Measurements from ENCODE around the gene TMEM60. TPM values are rescaled to one million over a fixed set of nuclear protein-coding genes. Genes with fewer than 3 reads are reported as not detected.

TMEM60 gene
- total RNA-seq, 1 donor from 2014 or later: 10.2 TPM

GRCh38 chr7:77771901-77772300 is 26.3 kb downstream of the TMEM60 start:
- DNase-seq (ENCODE audit: low read depth, low spot score): no peak

DNA sequence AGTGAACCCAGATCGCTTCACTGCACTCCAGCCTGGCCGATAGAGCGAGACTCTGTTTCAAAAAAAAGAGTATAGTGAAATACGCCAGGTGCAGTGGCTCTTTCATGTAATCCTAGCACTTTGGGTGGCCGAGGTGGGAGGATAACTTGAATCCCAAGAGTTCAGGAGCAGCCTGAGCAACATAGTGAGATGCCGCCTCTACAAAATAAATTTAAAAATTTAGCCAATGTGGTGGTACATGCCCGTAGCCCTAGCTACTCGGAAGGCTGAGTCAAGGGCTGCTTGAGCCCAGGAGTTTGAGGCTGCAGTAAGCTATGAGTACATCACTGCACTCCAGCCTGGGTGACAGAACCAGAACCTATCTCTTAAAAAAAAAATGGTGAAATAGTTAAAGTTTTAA is 27.9 kb downstream of the TMEM60 start:
- DNase-seq (ENCODE audit: low read depth, low spot score): no peak

- no peak for DNase-seq (ENCODE audit: low read depth, low spot score)
These were observed 31.2 kb downstream of the TMEM60 start for GRCh38 chr7:77766801-77767605.

- no peak for DNase-seq (ENCODE audit: low read depth, low spot score)
These were observed 32.1 kb downstream of the TMEM60 start for GRCh38 chr7:77765906-77766800.

- no peak for DNase-seq (ENCODE audit: low read depth, low spot score)
These were observed 32.8 kb downstream of the TMEM60 start for GRCh38 chr7:77765481-77765880.

DNA sequence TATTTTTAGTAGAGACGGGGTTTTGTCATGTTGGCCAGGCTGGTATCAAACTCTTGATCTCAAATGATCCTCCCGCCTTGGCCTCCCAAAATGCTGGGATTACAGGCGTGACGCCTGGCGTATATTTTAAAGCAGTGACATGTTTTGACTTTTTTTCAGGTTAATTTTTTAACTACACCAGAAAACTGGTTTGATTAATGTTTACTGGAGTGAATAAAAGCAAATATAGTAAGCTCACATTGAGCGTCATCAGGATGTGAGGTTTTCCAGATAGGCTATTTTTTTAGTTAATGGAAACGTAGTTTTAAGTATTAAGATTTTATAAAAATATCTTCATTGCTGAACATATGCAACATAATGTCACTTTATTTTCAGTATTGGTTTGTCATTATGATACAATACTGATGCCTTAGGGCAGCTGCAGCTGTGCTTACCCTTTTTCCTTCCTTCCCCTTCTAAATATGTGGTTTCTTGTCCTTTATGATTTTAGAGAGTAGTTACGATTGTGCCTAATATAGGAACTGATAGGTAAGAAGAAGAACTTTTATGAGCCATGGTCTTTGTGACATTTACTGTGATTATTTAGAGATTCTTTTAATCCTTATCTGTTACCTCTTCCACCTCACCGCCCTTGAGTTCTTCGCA is 37.3 kb downstream of the TMEM60 start:
- no peak for DNase-seq (ENCODE audit: low read depth, low spot score)

- DNase-seq (ENCODE audit: low read depth, low spot score): no peak
These were observed 38.8 kb downstream of the TMEM60 start for GRCh38 chr7:77759294-77759889.

GRCh38 chr7:77757589-77757988 is 40.6 kb downstream of the TMEM60 start:
- no peak for DNase-seq (ENCODE audit: low read depth, low spot score)

GRCh38 chr7:77753173-77753572 is 45.1 kb downstream of the TMEM60 start:
- DNase-seq (ENCODE audit: low read depth, low spot score): no peak

- no peak for DNase-seq (ENCODE audit: low read depth, low spot score)
These were observed 46.2 kb downstream of the TMEM60 start for GRCh38 chr7:77752016-77752415.

- no peak for DNase-seq (ENCODE audit: low read depth, low spot score)
These were observed 50.5 kb downstream of the TMEM60 start for GRCh38 chr7:77747718-77748117.

GRCh38 chr7:77747178-77747577 is 51.1 kb downstream of the TMEM60 start:
- no peak for DNase-seq (ENCODE audit: low read depth, low spot score)

DNA sequence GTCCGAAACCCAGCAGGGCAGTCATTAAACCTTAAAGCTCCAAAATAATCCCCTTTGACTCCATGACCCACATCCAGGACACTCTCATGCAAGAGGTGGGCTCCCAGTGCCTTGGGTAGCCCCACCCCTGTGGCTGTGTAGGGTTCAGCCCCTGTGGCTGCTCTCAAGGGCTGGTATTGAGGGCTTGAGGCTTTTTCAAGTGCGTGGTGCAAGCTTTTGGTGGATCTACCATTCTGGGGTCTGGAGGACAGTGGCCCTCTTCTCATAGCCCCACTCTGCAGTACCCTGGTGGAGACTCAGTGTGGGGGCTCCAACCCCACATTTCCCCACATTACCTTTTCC is 51.4 kb downstream of the TMEM60 start:
- no peak for DNase-seq (ENCODE audit: low read depth, low spot score)

DNA sequence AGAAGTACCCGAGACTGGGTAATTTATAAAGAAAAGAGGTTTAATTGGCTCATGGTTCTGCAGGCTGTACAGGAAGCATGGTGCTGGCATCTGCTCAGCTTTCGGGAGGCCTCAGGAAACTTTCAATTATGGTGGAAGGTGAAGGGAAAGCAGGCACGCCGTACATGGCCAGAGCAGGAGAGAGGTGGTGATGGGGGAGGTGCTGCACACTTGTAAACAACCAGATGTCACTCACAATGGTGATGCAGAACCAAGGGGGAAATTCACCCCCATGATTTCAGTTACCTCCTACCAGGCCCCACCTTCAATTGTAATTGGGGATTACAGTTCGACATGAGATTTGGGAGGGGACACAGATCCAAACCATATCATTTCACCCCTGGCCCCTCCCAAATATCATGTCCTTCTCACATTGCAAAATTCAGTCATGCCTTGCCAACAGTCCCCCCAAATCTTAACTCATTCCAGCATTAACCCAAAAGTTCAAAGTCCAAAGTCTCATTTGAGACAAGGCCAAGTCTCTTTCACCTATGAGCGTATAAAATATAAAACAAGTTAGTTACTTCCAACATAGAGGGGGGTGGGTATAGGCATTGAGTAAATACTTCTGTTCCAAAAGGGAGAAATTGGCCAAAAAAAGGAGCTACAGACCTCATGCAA is 51.9 kb downstream of the TMEM60 start:
- DNase-seq (ENCODE audit: low read depth, low spot score): no peak

DNA sequence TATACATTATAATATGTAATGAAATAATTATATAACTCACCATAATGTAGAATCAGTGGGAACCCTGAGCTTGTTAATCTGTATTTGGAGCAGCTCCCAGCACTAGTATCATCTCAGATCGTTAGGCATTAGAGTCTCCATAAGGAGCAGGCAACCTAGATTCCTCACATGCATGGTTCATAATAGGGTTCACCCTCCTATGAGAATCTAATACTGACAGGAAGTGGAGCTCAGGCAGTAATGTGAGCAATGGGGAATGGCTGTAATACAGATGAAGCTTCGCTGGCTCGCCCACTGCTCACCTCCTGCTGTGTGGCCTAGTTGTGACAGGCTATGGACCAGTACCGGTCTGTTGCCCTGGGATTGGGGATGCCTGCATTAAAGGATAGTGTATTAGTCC is 52.5 kb downstream of the TMEM60 start:
- DNase-seq (ENCODE audit: low read depth, low spot score): no peak

Other genes starting within 250 kb of the TMEM60 start
- gene RSBN1L, start 102.0 kb downstream of the TMEM60 start, total RNA-seq: 10.2 and 16.5 TPM in 2 replicates
- 13.8 and 17.3 TPM in 2 replicates for gene PHTF2, start 339 bp upstream of the TMEM60 start, total RNA-seq

Measured in pulmonary artery endothelial cell (primary cell).